ENCODE data around the gene FAM131B. TPM values are rescaled to one million over a fixed set of nuclear protein-coding genes. Genes with fewer than 3 reads are reported as not detected.

FAM131B gene
- total and polyA plus RNA-seq, 4 donors = 0.18 to 1.1 (median 0.54) TPM

GRCh38 chr7:143380260-143380645 is 17.7 kb upstream of the FAM131B start:
- peak; percentile 53 for ATAC-seq (ENCODE audit: insufficient read depth, low FRiP score)
- peak; percentile 55 for TF ChIP-seq CTCF (IDR thresholded peaks at IDR 0.05; ENCODE audit: control extremely low read depth, extremely low read depth)
- Histone ChIP-seq H3K4me3 (peak overlapping the region; percentile 67), H3K27me3 (ENCODE audit: control insufficient read depth in 3 of 3, insufficient read depth in 3 of 3, low read length in 2 of 3) (no peaks in the 10 kb centered on the region), H3K9ac (ENCODE audit: insufficient read depth in 1 of 2, low read length in 2 of 2) (peak overlapping the region; percentile 75 to 86), H3K36me3 (ENCODE audit: control insufficient read depth in 4 of 4, insufficient read depth in 4 of 4, low read length in 4 of 4) (peaks cover 0 to 22% (median 12%) of the 10 kb centered on the region in 4 donors), H3K9me3 (ENCODE audit: control insufficient read depth in 4 of 4, insufficient read depth in 3 of 4, low read length in 3 of 4) (no peaks in the 10 kb centered on the region), H3K4me1 (ENCODE audit: control insufficient read depth in 5 of 5, insufficient read depth in 5 of 5, low read length in 5 of 5) (peaks cover 14 to 45% (median 26%) of the 10 kb centered on the region in 5 donors), H3K27ac (ENCODE audit: low read depth in 1 of 2, low read length in 1 of 2) (peak overlapping the region; percentile 99)
- WGBS, 2 donors = 0 to 1% methylated on average over 30 to 35 of the region's 35 CpGs
- peak; percentile 93 to 95 (median 94) for DNase-seq

- TF ChIP-seq CTCF (IDR thresholded peaks at IDR 0.05; ENCODE audit: control extremely low read depth, extremely low read depth) = no peak
- Histone ChIP-seq H3K4me1 (ENCODE audit: control insufficient read depth in 5 of 5, insufficient read depth in 5 of 5, low read length in 5 of 5) (peaks cover 12 to 40% (median 21%) of the 10 kb centered on the region in 5 donors), H3K4me3 (peak overlapping the region; percentile 34), H3K27ac (ENCODE audit: low read depth in 1 of 2, low read length in 1 of 2) (peak overlapping the region; percentile 88 to 99), H3K9me3 (ENCODE audit: control insufficient read depth in 4 of 4, insufficient read depth in 3 of 4, low read length in 3 of 4) (no peaks in the 10 kb centered on the region), H3K9ac (ENCODE audit: insufficient read depth in 1 of 2, low read length in 2 of 2) (peak overlapping the region in 1 of 2 donors; percentile 85), H3K36me3 (ENCODE audit: control insufficient read depth in 4 of 4, insufficient read depth in 4 of 4, low read length in 4 of 4) (peaks cover 0 to 17% (median 9%) of the 10 kb centered on the region in 4 donors), H3K27me3 (ENCODE audit: control insufficient read depth in 3 of 3, insufficient read depth in 3 of 3, low read length in 2 of 3) (no peaks in the 10 kb centered on the region)
- DNase-seq (peak in 1 of 3 donors; percentile 14), ATAC-seq (ENCODE audit: insufficient read depth, low FRiP score) (no peak)
- WGBS, 2 donors = 24 to 34% methylated on average over 15 of the region's 15 CpGs
Measured at GRCh38 chr7:143379611-143380259, 17.2 kb upstream of the FAM131B start.

GRCh38 chr7:143376396-143376795 is 13.9 kb upstream of the FAM131B start:
- WGBS, 2 donors = 69% methylated on average over 5 of the region's 5 CpGs
- no peaks in the 10 kb centered on the region for H3K27me3 ChIP-seq (ENCODE audit: control insufficient read depth in 3 of 3, insufficient read depth in 3 of 3, low read length in 2 of 3)
- H3K9ac ChIP-seq (ENCODE audit: insufficient read depth in 1 of 2, low read length in 2 of 2) = no peak overlapping the region
- no peak overlapping the region for H3K4me3 ChIP-seq
- no peaks in the 10 kb centered on the region for H3K9me3 ChIP-seq (ENCODE audit: control insufficient read depth in 4 of 4, insufficient read depth in 3 of 4, low read length in 3 of 4)
- peaks cover 0 to 17% (median 8%) of the 10 kb centered on the region in 5 donors for H3K4me1 ChIP-seq (ENCODE audit: control insufficient read depth in 5 of 5, insufficient read depth in 5 of 5, low read length in 5 of 5)
- no peak for TF ChIP-seq CTCF (IDR thresholded peaks at IDR 0.05; ENCODE audit: control extremely low read depth, extremely low read depth)
- DNase-seq (no peak), ATAC-seq (ENCODE audit: insufficient read depth, low FRiP score) (no peak)
- H3K36me3 ChIP-seq (ENCODE audit: control insufficient read depth in 4 of 4, insufficient read depth in 4 of 4, low read length in 4 of 4) = peaks cover 0 to 2% (median 0%) of the 10 kb centered on the region in 4 donors
- peak overlapping the region in 1 of 2 donors; percentile 46 for H3K27ac ChIP-seq (ENCODE audit: low read depth in 1 of 2, low read length in 1 of 2)

Data from lung (tissue), 12 donors.